ENCODE results near the gene BRPF3. TPM values are rescaled to one million over a fixed set of nuclear protein-coding genes. Genes with fewer than 3 reads are reported as not detected.
A peak's percentile ranks its signal among the peaks of the same experiment; 100 is the strongest.

Gene BRPF3
- total RNA-seq, 2 experiments from 2014 or later: 15.1 to 20.9 TPM

- intact Hi-C loops (cut with micrococcal nuclease): no loop called here
- Mint-ChIP-seq H3K9me3 (no peaks in the 10 kb centered on the region), H3K27ac (no peak overlapping the region)
Observed at GRCh38 chr6:36171573-36171972, 25.0 kb upstream of the BRPF3 start.

GRCh38 chr6:36177166-36177565, 19.4 kb upstream of the BRPF3 start:
- CTCF ChIA-PET: no interaction called here
- intact Hi-C loops (cut with micrococcal nuclease): no loop called here
- Mint-ChIP-seq H3K27ac (peak overlapping the region; percentile 57), H3K9me3 (peaks cover 19% of the 10 kb centered on the region), H3K4me1 (ENCODE audit: low read depth) (peaks cover 8% of the 10 kb centered on the region), H3K36me3 (ENCODE audit: low read depth) (peaks cover 21% of the 10 kb centered on the region), H3K4me3 (no peak overlapping the region), H3K27me3 (no peaks in the 10 kb centered on the region)
- TF ChIP-seq CTCF (IDR thresholded peaks at IDR 0.05): no peak
- peak; percentile 85 for ATAC-seq
- DNase-seq: peak; percentile 58
- POLR2A ChIA-PET: no interaction called here

More at GRCh38 chr6:36171573-36171972, 25.0 kb upstream of the BRPF3 start:
- no peak overlapping the region for H3K4me3 Mint-ChIP-seq
- ChIA-PET CTCF (interaction anchor here (0.9 to 1.9 kb wide), 8 partner anchors 8 to 169 kb away, joined by 3 to 6 read pairs (median 4); partner anchors contain the start of genes BRPF3 and MAPK14), POLR2A (interaction anchor here (0.6 to 2.0 kb wide), 3 partner anchors 38 to 45 kb away, joined by 3 to 8 read pairs (median 4); partner anchors contain the start of gene MAPK13)
- H3K27me3 Mint-ChIP-seq: no peaks in the 10 kb centered on the region
- ATAC-seq: peak; percentile 43
- DNase-seq: no peak
- H3K36me3 Mint-ChIP-seq (ENCODE audit: low read depth): no peaks in the 10 kb centered on the region
- no peak for TF ChIP-seq CTCF (IDR thresholded peaks at IDR 0.05)
- H3K4me1 Mint-ChIP-seq (ENCODE audit: low read depth): peaks cover 23% of the 10 kb centered on the region

- no peak overlapping the region for H3K4me3 Mint-ChIP-seq
- peaks cover 8% of the 10 kb centered on the region for H3K4me1 Mint-ChIP-seq (ENCODE audit: low read depth)
- peaks cover 19% of the 10 kb centered on the region for H3K9me3 Mint-ChIP-seq
- POLR2A ChIA-PET: no interaction called here
- intact Hi-C loops (cut with micrococcal nuclease): no loop called here
- peaks cover 23% of the 10 kb centered on the region for H3K36me3 Mint-ChIP-seq (ENCODE audit: low read depth)
- DNase-seq (no peak), ATAC-seq (no peak)
- TF ChIP-seq CTCF (IDR thresholded peaks at IDR 0.05): no peak
- CTCF ChIA-PET: interaction anchor here (1.0 to 1.4 kb wide), 3 partner anchors 13 to 84 kb away, joined by 3 to 4 read pairs (median 3); no protein-coding TSS in a partner anchor
- H3K27me3 Mint-ChIP-seq: no peaks in the 10 kb centered on the region
- no peak overlapping the region for H3K27ac Mint-ChIP-seq
Observed at GRCh38 chr6:36178544-36178943, 18.0 kb upstream of the BRPF3 start.

- Mint-ChIP-seq H3K36me3 (ENCODE audit: low read depth) (peaks cover 23% of the 10 kb centered on the region), H3K4me3 (no peak overlapping the region), H3K4me1 (ENCODE audit: low read depth) (peaks cover 8% of the 10 kb centered on the region), H3K9me3 (peaks cover 19% of the 10 kb centered on the region), H3K27me3 (no peaks in the 10 kb centered on the region), H3K27ac (no peak overlapping the region)
- ChIA-PET POLR2A (no interaction called here), CTCF (interaction anchor here (1.6 kb wide), 1 partner anchor 15 kb away, joined by 7 read pairs; no protein-coding TSS in a partner anchor)
- TF ChIP-seq CTCF (IDR thresholded peaks at IDR 0.05): no peak
- intact Hi-C loops (cut with micrococcal nuclease): no loop called here
- DNase-seq (no peak), ATAC-seq (no peak)
Observed at GRCh38 chr6:36180126-36180525, 16.4 kb upstream of the BRPF3 start.

GRCh38 chr6:36184311-36184710, 12.2 kb upstream of the BRPF3 start:
- ATAC-seq (no peak), DNase-seq (no peak)
- H3K4me1 Mint-ChIP-seq (ENCODE audit: low read depth): no peaks in the 10 kb centered on the region
- H3K27ac Mint-ChIP-seq: no peak overlapping the region
- intact Hi-C loops (cut with micrococcal nuclease): no loop called here
- ChIA-PET POLR2A (interaction anchor here (0.7 kb wide), 1 partner anchor 11 kb away, joined by 3 read pairs; no protein-coding TSS in a partner anchor), CTCF (no interaction called here)
- no peaks in the 10 kb centered on the region for H3K27me3 Mint-ChIP-seq
- no peak for TF ChIP-seq CTCF (IDR thresholded peaks at IDR 0.05)
- peaks cover 2% of the 10 kb centered on the region for H3K36me3 Mint-ChIP-seq (ENCODE audit: low read depth)
- peaks cover 2% of the 10 kb centered on the region for H3K9me3 Mint-ChIP-seq
- no peak overlapping the region for H3K4me3 Mint-ChIP-seq

All from activated CD8-positive, alpha-beta T cell treated with anti-CD3 and anti-CD28 coated beads for 36 hours (primary cell).